SH-SY5Y (cell line): ENCODE measurements around the gene ZNF547.

ENCODE experiments used
- GATA2 ChIP-seq: IDR thresholded peaks from 2 replicates; pipeline ENCODE4 v1.6.1; 2011; ENCODE audit warnings: mild to moderate bottlenecking, low read depth, low read length
- GATA3 ChIP-seq: IDR thresholded peaks from 2 replicates; pipeline ENCODE4 v1.6.1; 2011; ENCODE audit warnings: low read depth, mild to moderate bottlenecking, low read length, moderate library complexity

Gene ZNF547

DNA sequence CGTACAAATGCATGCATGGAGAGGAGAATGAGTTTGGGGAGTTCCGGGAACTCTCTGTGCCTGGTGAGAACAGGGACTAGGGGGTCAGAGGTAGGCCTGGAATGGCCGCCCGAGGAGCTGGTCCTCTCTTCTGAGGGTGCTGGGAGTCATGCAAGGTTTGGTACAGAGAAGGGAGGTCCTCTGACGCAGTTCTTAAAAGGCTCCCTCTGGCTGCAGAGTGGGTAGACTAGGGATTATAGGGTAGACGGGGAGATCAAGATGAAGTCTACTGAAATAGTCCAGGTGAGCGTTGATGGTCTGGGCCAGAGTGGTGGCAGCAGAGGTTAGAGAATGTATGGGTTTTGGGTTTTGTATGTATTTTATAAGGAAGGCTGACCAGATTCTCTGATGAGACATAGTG is 11.5 kb upstream of the ZNF547 start:
- TF ChIP-seq GATA3: no peak
- no peak for TF ChIP-seq GATA2

DNA sequence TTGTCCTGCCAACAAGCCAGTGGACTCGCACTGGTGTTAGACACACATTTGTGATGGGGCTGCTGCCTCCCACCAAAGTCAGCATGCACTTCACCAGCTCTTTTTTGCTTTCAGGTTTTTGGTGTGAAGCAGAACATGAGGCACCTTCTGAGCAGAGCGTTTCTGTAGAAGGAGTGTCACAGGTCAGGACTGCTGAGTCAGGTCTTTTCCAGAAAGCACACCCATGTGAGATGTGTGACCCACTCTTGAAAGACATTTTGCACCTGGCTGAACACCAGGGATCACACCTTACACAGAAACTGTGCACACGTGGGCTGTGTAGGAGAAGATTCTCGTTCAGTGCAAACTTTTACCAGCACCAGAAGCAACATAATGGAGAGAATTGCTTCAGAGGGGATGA is 7.4 kb upstream of the ZNF547 start:
- no peak for TF ChIP-seq GATA2
- no peak for TF ChIP-seq GATA3

GRCh38 chr19:57357406-57357805 is 5.9 kb upstream of the ZNF547 start:
- no peak for TF ChIP-seq GATA2
- no peak for TF ChIP-seq GATA3

- no peak for TF ChIP-seq GATA3
- TF ChIP-seq GATA2: no peak
Observed at GRCh38 chr19:57359300-57359699, 4.1 kb upstream of the ZNF547 start.

GRCh38 chr19:57362419-57362818 is 932 bp upstream of the ZNF547 start:
- TF ChIP-seq GATA3: no peak
- no peak for TF ChIP-seq GATA2

DNA sequence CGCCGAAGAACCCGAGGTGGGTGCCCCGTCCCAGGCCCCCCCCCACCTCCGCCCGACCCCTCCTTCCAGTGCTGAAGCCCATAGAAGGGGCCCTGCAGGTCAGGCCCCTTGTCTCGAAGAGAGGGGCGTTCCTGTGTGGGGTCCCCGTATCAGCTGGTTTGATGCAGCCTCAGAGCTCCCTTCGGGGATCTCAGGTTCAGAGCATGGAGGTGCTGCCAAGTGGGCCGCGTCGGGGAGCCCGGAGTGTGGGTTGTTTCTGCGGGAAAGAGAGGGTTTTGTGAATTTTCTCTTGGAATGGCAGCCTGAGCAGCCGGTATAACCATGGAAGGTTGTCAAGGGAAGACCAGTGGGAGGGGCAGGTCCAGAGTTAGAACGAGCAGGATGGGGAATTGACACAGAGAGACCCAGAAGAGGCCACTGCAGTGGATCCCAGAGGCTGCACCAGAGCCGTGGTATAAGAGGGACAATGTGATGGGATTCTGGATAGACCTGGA is 384 bp downstream of the ZNF547 start:
- TF ChIP-seq GATA3 (no peak), GATA2 (no peak)

GRCh38 chr19:57366776-57367175 is 3.4 kb downstream of the ZNF547 start:
- TF ChIP-seq GATA2: no peak
- no peak for TF ChIP-seq GATA3

GRCh38 chr19:57374179-57374578 is 10.8 kb downstream of the ZNF547 start:
- no peak for TF ChIP-seq GATA2
- TF ChIP-seq GATA3: no peak

GRCh38 chr19:57376151-57376550 is 12.8 kb downstream of the ZNF547 start:
- TF ChIP-seq GATA2: no peak
- no peak for TF ChIP-seq GATA3

DNA sequence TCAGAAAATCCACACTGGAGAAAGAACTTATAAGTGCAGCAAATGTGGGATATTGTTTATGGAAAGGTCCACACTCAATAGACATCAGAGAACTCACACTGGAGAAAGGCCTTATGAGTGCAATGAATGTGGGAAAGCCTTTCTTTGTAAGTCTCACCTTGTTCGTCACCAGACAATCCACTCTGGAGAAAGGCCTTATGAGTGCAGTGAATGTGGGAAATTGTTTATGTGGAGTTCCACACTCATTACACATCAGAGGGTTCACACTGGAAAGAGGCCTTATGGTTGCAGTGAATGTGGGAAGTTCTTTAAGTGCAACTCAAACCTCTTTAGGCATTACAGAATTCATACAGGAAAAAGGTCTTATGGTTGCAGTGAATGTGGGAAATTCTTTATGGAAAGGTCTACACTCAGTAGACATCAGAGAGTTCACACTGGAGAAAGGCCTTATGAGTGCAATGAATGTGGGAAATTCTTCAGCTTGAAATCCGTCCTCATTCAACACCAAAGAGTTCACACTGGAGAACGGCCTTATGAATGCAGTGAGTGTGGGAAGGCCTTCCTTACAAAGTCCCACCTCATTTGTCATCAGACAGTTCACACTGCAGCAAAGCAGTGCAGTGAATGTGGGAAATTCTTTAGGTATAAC is 14.3 kb downstream of the ZNF547 start:
- TF ChIP-seq GATA2: no peak
- TF ChIP-seq GATA3: no peak

DNA sequence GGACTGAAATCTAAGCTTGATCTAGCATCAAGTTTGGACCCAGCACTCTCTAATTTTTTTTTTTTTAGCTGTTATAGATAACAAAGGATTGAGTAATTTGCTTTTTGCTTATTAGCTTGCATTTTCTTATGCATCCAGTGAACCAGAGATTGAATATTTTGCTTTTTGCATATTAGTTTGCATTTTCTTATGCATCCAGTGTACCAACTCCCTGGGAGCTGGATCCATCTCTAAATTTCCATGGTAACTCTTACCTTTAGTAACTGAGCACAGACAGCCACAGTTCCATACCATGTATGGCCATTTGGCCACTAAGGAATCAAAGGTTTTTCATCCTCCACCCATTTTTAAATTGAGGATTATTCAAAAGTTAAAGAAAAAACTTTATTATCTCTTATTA is 17.6 kb downstream of the ZNF547 start:
- no peak for TF ChIP-seq GATA3
- no peak for TF ChIP-seq GATA2

GRCh38 chr19:57382806-57383488 is 19.6 kb downstream of the ZNF547 start:
- TF ChIP-seq GATA3 (no peak), GATA2 (no peak)

GRCh38 chr19:57389194-57389729 is 25.9 kb downstream of the ZNF547 start:
- TF ChIP-seq GATA2 (no peak), GATA3 (no peak)

GRCh38 chr19:57389730-57390598 is 26.6 kb downstream of the ZNF547 start, which contains the start of gene ZNF548:
ZNF548 (plus strand) TSS chr19:57389854; CDS start chr19:57390100, 246 bp downstream.
- TF ChIP-seq GATA3 (no peak), GATA2 (no peak)

DNA sequence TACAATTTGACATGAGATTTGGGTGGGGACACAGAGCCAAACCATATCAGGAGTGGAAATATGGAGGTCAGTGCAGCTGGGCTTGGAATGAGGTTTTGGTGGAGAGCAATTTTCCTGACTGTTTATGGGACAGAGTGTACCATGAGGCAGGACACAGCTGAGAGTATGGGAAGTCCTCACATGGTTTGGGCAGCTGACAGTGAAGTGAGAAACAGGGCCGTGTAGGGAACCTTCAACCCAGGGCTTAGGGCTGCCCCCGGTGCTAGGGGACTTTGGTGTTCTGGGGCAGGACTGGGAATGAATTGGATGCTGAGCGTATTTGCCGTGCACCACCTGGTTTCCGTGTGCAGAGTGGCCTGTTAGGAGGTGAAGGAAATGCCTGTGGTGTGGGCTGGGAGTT is 32.4 kb downstream of the ZNF547 start:
- TF ChIP-seq GATA3 (no peak), GATA2 (no peak)
